AG10803 (cell line): ENCODE measurements around the gene PAPPA.
A peak's percentile ranks its signal among the peaks of the same experiment; 100 is the strongest.

ENCODE experiments used
- DNase-seq: peaks from one replicate; pipeline ENCODE4 v3.0.0; 2010; ENCODE audit warnings: low read depth
- H3K4me3 ChIP-seq: 2 replicates; pipeline ENCODE4 v1.5.1; 2011; ENCODE audit warnings: mild to moderate bottlenecking, low read length, control low read depth
- CTCF ChIP-seq: conservative IDR thresholded peaks from 2 replicates; pipeline ENCODE4 v1.5.1; 2011; ENCODE audit warnings: mild to moderate bottlenecking, low read length, control low read depth, inconsistent platforms

The PAPPA gene

GRCh38 chr9:116151966-116152381 lies 1.6 kb upstream of the PAPPA start:
- DNase-seq, result peak; percentile 98
- TF ChIP-seq CTCF, result no peak
- H3K4me3 ChIP-seq, result peak overlapping the region; percentile 15; the same call in 1 of the 2 replicates

DNA sequence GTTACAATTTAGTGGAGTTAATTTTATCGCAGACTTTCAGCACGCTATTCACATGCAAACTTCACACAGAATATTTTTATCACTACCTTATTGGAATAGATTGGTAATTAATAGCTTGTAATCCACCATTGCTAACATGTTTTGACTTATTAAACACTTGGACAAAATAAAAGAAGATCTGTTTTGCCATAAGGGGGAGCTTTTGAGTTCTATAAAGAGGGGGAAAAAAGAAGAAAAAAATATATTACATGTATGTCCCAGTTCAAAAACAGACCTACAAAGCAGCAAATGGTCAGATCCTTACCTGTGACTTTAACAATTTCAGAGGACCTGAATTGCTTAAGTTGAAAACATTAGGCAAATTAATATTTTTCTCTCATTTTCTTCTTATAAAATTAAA lies 1.2 kb upstream of the PAPPA start:
- peak overlapping the region; percentile 84 for H3K4me3 ChIP-seq
- peak; percentile 75 for DNase-seq
- peak; percentile 59 for TF ChIP-seq CTCF

GRCh38 chr9:116152941-116153764 lies 438 bp upstream of the PAPPA start:
- peak overlapping the region; percentile 84 for H3K4me3 ChIP-seq
- TF ChIP-seq CTCF, result no peak
- peak; percentile 93 for DNase-seq

DNA sequence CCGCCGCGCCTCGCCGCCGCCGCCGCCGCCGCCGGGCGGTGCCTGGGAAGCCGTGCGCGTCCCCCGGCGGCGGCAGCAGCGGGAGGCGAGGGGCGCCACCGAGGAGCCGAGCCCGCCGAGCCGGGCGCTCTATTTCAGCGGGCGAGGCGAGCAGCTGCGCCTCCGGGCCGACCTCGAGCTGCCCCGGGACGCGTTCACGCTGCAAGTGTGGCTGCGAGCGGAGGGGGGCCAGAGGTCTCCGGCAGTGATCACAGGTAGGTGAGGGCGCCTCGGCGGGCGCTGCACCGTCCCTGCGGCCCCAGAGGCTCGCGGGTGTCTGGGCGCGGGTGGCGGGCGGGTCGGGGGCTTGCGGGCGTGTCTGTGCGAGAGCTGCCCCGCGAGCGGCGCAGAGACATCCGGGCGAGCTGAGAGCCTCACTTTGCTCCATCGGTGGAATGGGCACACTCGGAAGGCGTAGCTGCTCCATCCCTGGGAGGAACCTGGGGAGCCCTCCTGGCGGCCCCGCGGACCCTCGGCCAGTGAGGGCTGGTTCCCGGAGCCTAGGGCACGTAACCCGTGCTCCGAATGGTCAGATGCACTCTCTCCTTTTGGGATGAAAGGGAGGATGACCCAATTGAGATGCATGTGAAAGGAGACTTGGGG lies 864 bp downstream of the PAPPA start:
- peak overlapping the region; percentile 93 for H3K4me3 ChIP-seq

DNA sequence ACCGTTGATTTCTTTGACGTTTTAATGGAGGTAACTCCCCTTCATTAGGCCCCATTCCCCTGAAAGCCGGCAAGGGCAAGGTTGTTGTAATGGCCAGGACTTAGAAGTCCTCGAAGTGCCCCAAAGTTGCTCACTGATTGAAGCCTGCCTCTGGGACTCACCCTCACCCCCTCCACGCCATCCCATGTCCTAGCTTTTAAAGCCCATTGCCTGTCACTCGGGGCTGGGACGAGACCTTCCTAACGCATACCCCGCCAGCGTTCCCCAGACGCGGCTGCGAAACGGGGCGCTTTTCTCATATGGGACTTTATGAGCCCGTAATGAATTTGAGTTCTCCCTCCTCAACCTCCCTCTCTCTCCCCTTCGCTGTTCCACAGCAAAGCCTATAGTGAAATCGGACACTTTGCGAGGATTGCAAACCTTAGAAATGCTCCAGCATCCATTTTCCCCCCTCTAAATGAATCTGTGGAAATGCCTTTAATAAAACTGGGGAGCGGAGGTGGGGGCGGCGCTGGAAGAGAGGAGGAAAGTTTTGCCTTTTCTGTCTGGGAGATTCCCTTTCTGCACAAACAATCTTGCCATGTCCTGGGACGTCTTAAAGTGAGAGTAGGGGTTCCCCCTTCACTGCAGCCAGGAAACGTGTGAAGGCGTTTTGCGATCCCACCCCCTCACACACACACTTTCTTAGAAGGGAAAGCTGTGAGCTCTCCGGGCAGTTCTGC lies 1.5 kb downstream of the PAPPA start:
- H3K4me3 ChIP-seq, result peak overlapping the region; percentile 93
- no peak for TF ChIP-seq CTCF

More for the DNA sequence above, 864 bp downstream of the PAPPA start:
- no peak for TF ChIP-seq CTCF
- DNase-seq, result no peak

GRCh38 chr9:116155698-116156039 lies 2.1 kb downstream of the PAPPA start:
- H3K4me3 ChIP-seq, result peak overlapping the region; percentile 93
- DNase-seq, result peak; percentile 64
- no peak for TF ChIP-seq CTCF

More for the DNA sequence above, 1.5 kb downstream of the PAPPA start:
- peak; percentile 79 for DNase-seq
